Gastrocnemius medialis (tissue), 4 donors: ENCODE measurements around the gene IGFN1. TPM values are rescaled to one million over a fixed set of nuclear protein-coding genes. Genes with fewer than 3 reads are reported as not detected.

Experiments
- ATAC-seq, 2 donors: fragments of 150-250 bp; one replicate each; pipeline ENCODE4 v1.9.1; 2016
- DNase-seq, 2 donors: peaks; one replicate each; pipeline ENCODE4 v3.0.0-alpha.2; 2019
- H3K27ac ChIP-seq, 4 donors: fragments of 200-600 bp; sonication (generic); 1 replicate in 1 of 4; 2 replicates in 3 of 4; pipeline ENCODE4 v1.5.1; 2016 to 2018; ENCODE audit warnings: mild to moderate bottlenecking in 2 of 4, moderate library complexity in 1 of 4
- H3K27me3 ChIP-seq, 3 donors: fragments of 200-600 bp; sonication (generic) in 2 of 3; 1 replicate in 1 of 3; 2 replicates in 2 of 3; pipeline versions ENCODE4 v1.5.1 to v1.6.0; 2016 to 2019; ENCODE audit warnings: mild to moderate bottlenecking in 1 of 3, moderate library complexity in 1 of 3
- H3K36me3 ChIP-seq, 2 donors: fragments of 200-600 bp; sonication (generic) in 1 of 2; one replicate each; pipeline ENCODE4 v1.5.1; 2017 to 2018
- H3K4me1 ChIP-seq, 2 donors: fragments of 200-600 bp; sonication (generic) in 1 of 2; one replicate each; pipeline ENCODE4 v1.5.1; 2016 to 2017; ENCODE audit warnings: mild to moderate bottlenecking in 2 of 2
- H3K4me3 ChIP-seq, 4 donors: fragments of 200-600 bp; sonication (generic) in 3 of 4; 1 replicate in 1 of 4; 2 replicates in 3 of 4; pipeline ENCODE4 v1.5.1; 2016 to 2019; ENCODE audit warnings: mild to moderate bottlenecking in 2 of 4
- H3K9me3 ChIP-seq, 3 donors: fragments of 200-600 bp; sonication (generic) in 2 of 3; 1 replicate in 1 of 3; 2 replicates in 2 of 3; pipeline ENCODE4 v1.5.1; 2016 to 2019
- CTCF ChIP-seq, 5 experiments: fragments of 450-650 bp in 3 of 5; fragments of 200-600 bp in 2 of 5; sonication (generic) in 2 of 5; IDR thresholded peaks in 4 of 5; conservative IDR thresholded peaks in 1 of 5; 1 replicate in 4 of 5; 2 replicates in 1 of 5; pipeline ENCODE4 v1.5.1; 2016 to 2019; ENCODE audit warnings: antibody characterized with exemption in 5 of 5, mild to moderate bottlenecking in 3 of 5, moderate library complexity in 3 of 5
- POLR2A ChIP-seq, 2 donors: fragments of 450-650 bp; IDR thresholded peaks; one replicate each; pipeline ENCODE4 v1.6.1; 2017; ENCODE audit warnings: antibody characterized with exemption in 2 of 2, mild to moderate bottlenecking in 2 of 2, moderate library complexity in 2 of 2
- in situ Hi-C, 4 donors: fragments of 200-750 bp; cut with MboI; loops; one replicate each; pipeline versions ENCODE4 v1.15.0 to v1.8.0; 2017; ENCODE audit warnings: low sequenced_read_pairs in 4 of 4
- intact Hi-C: fragments of 100-400 bp; cut with DNase I; formaldehyde crosslinking; loops from one replicate; pipeline ENCODE4 v1.15.1; 2023; ENCODE audit warnings: low total_unique reads
- total RNA-seq, 4 donors: library from RNA; depleted of rRNA; stranded (reverse); fragments of >200 nt; gene quantifications; one replicate each; pipeline versions ENCODE4 v1.1.0 to v1.2.3, GENCODE V29; 2016

IGFN1 gene
- total RNA-seq, 4 donors from 2014 or later: 11.2 to 113 (median 27.7) TPM

GRCh38 chr1:201223852-201224665, 33.4 kb downstream of the IGFN1 start:
- peaks cover 0 to 6% of the 10 kb centered on the region in 2 donors for H3K4me1 ChIP-seq
- in situ Hi-C loops: loop anchor here in 2 of 4 donors (10.0 kb wide), 2 partner anchors 79 to 259 kb away; no protein-coding TSS in a partner anchor

GRCh38 chr1:201224666-201225370, 34.2 kb downstream of the IGFN1 start:
- TF ChIP-seq POLR2A (IDR thresholded peaks at IDR 0.05) (no peak), CTCF (IDR thresholded peaks at IDR 0.05 in 4 of 5, conservative IDR thresholded peaks at IDR 0.05 in 1 of 5) (no peak)
- no peak for DNase-seq
- ATAC-seq: no peak

More at GRCh38 chr1:201223852-201224665, 33.4 kb downstream of the IGFN1 start:
- TF ChIP-seq CTCF (IDR thresholded peaks at IDR 0.05 in 4 of 5, conservative IDR thresholded peaks at IDR 0.05 in 1 of 5): no peak
- TF ChIP-seq POLR2A (IDR thresholded peaks at IDR 0.05): no peak
- DNase-seq (no peak), ATAC-seq (no peak)
- intact Hi-C loops: loop anchor here (1.0 to 5.0 kb wide), 4 partner anchors 74 to 252 kb away; no protein-coding TSS in a partner anchor
- H3K36me3 ChIP-seq: no peaks in the 10 kb centered on the region
- H3K4me3 ChIP-seq: no peak overlapping the region
- no peak overlapping the region for H3K27ac ChIP-seq
- H3K27me3 ChIP-seq: no peaks in the 10 kb centered on the region
- no peaks in the 10 kb centered on the region for H3K9me3 ChIP-seq

DNA sequence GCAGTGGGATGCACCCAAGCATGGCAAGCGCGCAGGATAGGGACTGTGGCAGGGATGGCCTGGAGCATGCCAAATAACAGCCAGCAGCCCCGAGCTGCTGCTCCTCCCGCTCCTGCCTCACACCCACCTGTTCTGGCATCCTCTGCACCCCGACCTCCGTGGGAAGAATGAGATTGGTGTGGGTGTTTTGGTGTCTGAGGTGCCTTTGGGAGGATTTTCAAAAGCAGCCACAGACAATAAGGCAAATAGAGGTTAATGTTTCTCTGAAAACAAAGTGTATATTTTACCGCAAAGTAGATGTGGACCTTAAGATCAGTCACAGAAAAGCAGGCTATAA, 35.5 kb downstream of the IGFN1 start:
- intact Hi-C loops: no loop called here
- H3K9me3 ChIP-seq: no peaks in the 10 kb centered on the region
- TF ChIP-seq CTCF (IDR thresholded peaks at IDR 0.05 in 4 of 5, conservative IDR thresholded peaks at IDR 0.05 in 1 of 5): no peak
- TF ChIP-seq POLR2A (IDR thresholded peaks at IDR 0.05): no peak

More at GRCh38 chr1:201224666-201225370, 34.2 kb downstream of the IGFN1 start:
- Histone ChIP-seq H3K4me3 (no peak overlapping the region), H3K36me3 (no peaks in the 10 kb centered on the region), H3K9me3 (no peaks in the 10 kb centered on the region), H3K27me3 (no peaks in the 10 kb centered on the region), H3K4me1 (peaks cover 0 to 6% of the 10 kb centered on the region in 2 donors), H3K27ac (no peak overlapping the region)
- intact Hi-C loops (loop anchor here (5.0 kb wide), 2 partner anchors 138 to 253 kb away; no protein-coding TSS in a partner anchor), in situ Hi-C loops (loop anchor here in 2 of 4 donors (10.0 kb wide), 2 partner anchors 80 to 260 kb away; no protein-coding TSS in a partner anchor)

DNA sequence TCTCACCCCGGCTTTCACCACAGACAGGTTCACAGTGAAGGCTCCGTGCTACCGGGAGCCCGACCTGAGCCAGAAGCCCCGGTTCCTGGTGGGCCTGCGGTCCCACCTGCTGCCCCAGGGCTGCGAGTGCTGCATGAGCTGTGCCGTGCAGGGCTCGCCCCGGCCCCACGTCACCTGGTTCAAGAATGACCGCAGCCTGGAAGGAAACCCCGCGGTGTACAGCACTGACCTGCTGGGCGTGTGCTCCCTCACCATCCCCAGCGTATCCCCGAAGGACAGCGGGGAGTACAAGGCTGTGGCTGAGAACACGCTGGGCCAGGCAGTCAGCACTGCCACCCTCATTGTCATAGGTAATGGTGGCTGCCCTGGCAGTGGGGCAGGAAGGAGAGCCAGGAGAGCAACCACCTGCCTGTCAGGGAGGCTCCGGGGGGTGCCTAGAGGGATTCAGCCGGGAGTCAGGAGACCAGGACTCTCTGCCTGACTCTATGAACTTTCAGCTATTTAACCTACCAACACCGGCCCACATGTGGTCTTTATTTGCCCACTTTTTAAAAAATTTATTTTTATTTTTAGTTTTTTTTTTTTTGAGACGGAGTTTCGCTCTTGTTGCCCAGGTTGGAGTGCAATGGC, 36.4 kb downstream of the IGFN1 start:
- intact Hi-C loops: no loop called here
- no peak overlapping the region for H3K4me3 ChIP-seq
- ATAC-seq (no peak), DNase-seq (no peak)
- H3K27ac ChIP-seq: no peak overlapping the region
- in situ Hi-C loops: loop anchor here in 2 of 4 donors (10.0 kb wide), 2 partner anchors 82 to 262 kb away; no protein-coding TSS in a partner anchor
- H3K27me3 ChIP-seq: no peaks in the 10 kb centered on the region
- peaks cover 0 to 6% of the 10 kb centered on the region in 2 donors for H3K4me1 ChIP-seq
- H3K9me3 ChIP-seq: no peaks in the 10 kb centered on the region
- TF ChIP-seq CTCF (IDR thresholded peaks at IDR 0.05 in 4 of 5, conservative IDR thresholded peaks at IDR 0.05 in 1 of 5) (no peak), POLR2A (IDR thresholded peaks at IDR 0.05) (no peak)
- H3K36me3 ChIP-seq: no peaks in the 10 kb centered on the region

More for the DNA sequence above, 35.5 kb downstream of the IGFN1 start:
- no peaks in the 10 kb centered on the region for H3K27me3 ChIP-seq
- no peak for ATAC-seq
- peaks cover 0 to 6% of the 10 kb centered on the region in 2 donors for H3K4me1 ChIP-seq
- no peak overlapping the region for H3K27ac ChIP-seq
- DNase-seq: no peak
- in situ Hi-C loops: loop anchor here in 2 of 4 donors (10.0 kb wide), 2 partner anchors 81 to 261 kb away; no protein-coding TSS in a partner anchor
- no peaks in the 10 kb centered on the region for H3K36me3 ChIP-seq
- no peak overlapping the region for H3K4me3 ChIP-seq
